ENCODE measurements around the gene DLG2. TPM values are rescaled to one million over a fixed set of nuclear protein-coding genes. Genes with fewer than 3 reads are reported as not detected.

DLG2 gene
- total RNA-seq, 1 donor from 2014 or later, result 6.3 TPM

- no peak for ATAC-seq
Measured at GRCh38 chr11:84628871-84629620, 998.1 kb downstream of the DLG2 start.

- ATAC-seq, result no peak
Measured at GRCh38 chr11:84626256-84626655, 1000.9 kb downstream of the DLG2 start.

GRCh38 chr11:84612645-84613044 is 1014.5 kb downstream of the DLG2 start:
- ATAC-seq, result no peak

DNA sequence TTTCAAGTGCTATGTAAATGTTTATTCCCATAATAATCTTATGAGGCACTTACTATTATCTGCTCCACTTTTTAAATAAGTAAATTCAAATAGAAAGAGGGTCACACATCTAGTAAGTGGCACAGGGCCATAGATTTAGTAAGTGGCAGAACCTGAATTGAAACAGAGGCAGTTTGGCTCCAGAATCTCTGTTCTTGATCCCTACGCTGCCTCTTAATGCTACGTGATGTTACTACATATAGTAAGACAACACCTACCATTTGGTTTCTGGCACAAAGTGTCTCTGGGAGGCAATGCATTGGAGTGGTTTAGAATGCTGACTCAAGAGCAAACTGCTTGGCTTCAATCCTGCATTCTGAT is 1018.3 kb downstream of the DLG2 start:
- no peak for ATAC-seq

DNA sequence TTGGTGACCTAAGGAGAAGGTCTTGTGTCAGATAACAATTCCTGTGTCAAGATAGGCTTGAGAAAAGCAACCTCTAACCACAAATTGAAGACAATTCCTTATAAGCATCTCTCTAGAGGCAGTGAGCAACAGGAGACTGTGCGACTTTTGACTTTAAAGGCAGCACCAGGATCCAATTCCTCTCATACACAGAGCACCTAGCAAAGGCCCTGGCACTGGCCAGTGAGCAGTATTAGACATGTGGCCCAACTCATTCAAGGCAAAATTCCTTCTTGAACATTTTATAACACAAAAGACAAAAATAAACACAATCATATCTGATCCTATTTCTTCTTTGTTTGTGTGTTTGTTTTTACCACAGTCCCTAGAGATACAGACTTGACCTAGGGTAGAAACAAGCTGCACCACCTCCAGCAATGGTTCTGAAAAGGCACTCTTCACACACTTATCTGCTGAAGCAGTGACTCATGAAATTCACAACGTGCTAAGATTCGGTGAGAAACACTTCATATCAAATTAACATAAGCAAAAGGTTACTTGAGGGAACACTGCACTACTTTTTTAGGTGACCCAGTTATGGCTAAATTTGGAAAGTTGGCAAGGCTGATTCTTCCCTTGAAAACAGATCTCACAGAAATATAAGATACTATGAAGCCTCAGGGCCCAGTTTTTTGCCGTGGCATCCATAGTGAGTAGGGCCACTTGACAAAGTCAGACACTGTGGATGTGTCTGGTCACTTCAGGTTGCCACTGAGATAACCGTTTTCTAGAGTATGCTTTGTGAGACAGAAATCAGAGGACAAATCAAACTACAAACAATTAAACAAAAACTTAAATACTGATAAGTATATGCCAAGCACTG is 1018.9 kb downstream of the DLG2 start:
- no peak for ATAC-seq

- ATAC-seq, result no peak
Measured at GRCh38 chr11:84594602-84595001, 1032.5 kb downstream of the DLG2 start.

DNA sequence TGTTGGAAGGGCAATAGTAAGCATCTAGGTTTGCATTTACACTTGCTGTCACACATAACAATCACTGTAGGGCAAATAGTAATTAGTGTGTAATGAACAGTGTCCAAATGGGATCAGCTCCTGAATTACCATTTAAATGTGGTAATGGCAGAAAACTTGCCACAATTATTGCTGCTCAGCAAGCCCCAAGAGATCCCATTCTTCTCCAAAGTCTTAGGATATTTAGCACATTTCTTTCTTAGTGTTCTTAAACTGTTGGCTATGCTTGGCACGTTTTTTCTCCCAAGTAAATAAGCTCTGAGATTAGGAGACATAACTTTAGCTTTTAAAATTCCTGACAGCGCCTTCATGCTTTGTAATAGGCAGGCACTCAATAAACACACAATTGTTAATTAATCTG is 1037.0 kb downstream of the DLG2 start:
- no peak for ATAC-seq

- ATAC-seq, result no peak
Measured at GRCh38 chr11:84588131-84588829, 1038.9 kb downstream of the DLG2 start.

- ATAC-seq, result no peak
Measured at GRCh38 chr11:84583106-84583505, 1044.0 kb downstream of the DLG2 start.

GRCh38 chr11:84581083-84581482 is 1046.1 kb downstream of the DLG2 start:
- ATAC-seq, result no peak

- no peak for ATAC-seq
Measured at GRCh38 chr11:84580428-84580827, 1046.7 kb downstream of the DLG2 start.

- no peak for ATAC-seq
Measured at GRCh38 chr11:84573868-84574267, 1053.3 kb downstream of the DLG2 start.

DNA sequence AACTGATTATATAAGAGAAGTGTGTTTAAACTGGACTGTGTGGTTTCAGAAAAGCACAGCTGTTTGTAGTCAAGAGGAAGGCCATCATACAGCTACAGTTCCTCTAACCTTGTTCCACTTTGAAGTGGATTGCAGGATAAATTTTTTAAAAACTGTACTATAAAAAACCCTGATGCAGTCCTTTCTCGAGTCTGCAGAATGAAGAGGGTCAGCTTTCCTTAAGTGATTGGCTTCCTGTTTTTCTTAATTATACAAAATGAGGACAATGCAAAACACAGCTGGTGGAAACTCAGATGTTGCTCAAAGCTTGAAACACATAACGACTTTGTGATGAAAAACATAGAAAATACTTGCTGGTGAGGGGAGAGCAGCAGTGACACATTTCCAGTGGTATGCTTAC is 1060.5 kb downstream of the DLG2 start:
- ATAC-seq, result no peak

DNA sequence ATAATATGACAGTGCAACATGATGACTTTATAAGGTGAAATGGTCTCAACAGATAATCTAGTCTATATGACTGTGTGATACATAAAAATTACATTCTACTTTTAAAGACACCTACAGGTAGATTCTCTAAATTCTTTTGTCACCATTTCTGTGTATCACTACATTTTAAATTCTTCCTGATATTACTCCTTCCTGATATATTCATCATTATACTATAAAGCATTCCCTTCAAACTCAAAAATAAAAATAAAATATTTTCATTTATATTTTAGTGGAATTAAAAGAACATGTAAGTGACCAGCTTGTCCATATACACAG is 1062.3 kb downstream of the DLG2 start:
- no peak for ATAC-seq

DNA sequence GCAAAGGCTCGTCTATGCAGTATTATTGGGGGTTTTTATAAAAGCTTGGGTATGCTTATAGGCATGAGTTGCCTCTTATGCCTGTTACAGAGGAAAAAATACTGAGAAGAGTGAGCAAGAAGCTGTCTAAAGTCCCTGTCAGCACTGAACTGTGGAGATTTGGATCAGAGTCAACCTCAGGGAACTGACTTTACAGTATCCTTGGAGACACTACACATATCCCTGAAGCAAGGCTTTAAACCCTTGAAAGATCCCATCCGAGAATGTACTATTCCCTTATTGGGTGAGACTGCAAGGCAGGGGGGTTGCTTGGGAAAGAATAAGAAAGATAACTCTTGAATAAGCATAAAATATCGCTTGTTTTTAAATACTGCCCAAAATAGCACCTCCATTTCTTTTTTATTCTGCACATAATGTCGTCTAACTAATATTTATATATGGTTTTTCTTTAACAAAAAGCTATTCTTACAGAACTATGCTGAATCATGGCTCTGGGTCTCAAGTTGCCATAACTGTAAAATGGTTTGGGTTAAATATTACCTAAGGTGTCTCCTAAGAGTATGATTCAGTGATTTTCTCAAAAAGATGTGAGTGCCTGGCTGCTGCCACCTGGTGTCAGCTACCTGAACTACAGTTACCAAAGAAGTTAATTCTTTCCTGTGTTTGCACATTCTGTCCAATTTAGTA is 1062.8 kb downstream of the DLG2 start:
- no peak for ATAC-seq

- ATAC-seq, result no peak
Measured at GRCh38 chr11:84563356-84563755, 1063.8 kb downstream of the DLG2 start.

- no peak for ATAC-seq
Measured at GRCh38 chr11:84560206-84560605, 1066.9 kb downstream of the DLG2 start.

- ATAC-seq, result peak; percentile 57
Measured at GRCh38 chr11:84558085-84558905, 1068.8 kb downstream of the DLG2 start.

- ATAC-seq, result no peak
Measured at GRCh38 chr11:84552791-84553190, 1074.4 kb downstream of the DLG2 start.

DNA sequence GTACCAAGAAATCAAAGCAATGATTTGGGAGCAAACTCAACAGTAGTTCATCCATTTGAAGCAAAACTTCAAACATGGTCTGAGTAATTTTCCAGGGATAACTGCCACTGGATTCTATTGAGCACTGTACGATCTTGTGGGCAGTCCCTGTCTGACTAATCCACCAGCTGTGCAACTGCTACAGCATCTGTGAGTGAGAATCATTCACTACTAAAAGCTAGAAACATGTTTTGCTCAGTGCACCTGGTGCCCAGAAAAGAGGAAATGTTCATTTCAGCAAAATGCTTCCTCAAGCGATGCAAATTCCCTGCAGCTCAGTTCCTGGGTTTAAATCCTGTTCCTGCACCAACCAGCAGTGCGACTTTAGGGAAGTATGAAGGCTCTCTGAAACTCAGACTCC is 1077.9 kb downstream of the DLG2 start:
- ATAC-seq, result no peak

DNA sequence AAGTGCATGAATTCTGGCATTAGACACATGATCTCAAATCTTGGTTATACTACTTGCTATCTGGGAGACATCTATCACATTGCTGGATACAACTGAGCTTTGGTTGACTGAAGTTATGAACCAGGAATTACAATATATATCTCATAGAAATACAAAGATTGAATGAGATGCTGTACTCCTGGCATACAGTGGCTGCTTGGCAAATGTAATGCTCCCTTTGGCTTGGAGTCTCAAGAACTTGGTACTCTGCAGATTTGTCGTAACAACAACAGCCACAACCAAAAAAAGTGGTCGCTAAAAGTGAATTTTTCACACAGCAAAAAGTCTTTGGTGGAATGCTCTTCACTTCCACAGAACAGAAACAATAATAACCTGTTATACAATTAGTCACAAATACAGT is 1082.6 kb downstream of the DLG2 start:
- ATAC-seq, result no peak

Data from esophagus mucosa (tissue), 1 donor.